Stimulated activated CD4-positive, alpha-beta T cell treated with anti-CD3 and anti-CD28 coated beads, Interleukin-1b, Interleukin-23, amount 100 ng/mL, for 1 hour (primary cell): ENCODE measurements around the gene RNF44.

ENCODE experiments used
- DNase-seq, 2 donors: peaks; one replicate each; pipeline ENCODE4 v3.0.0-alpha.2; 2020; ENCODE audit warnings: low read depth in 2 of 2

RNF44 gene

GRCh38 chr5:176535664-176536131 lies 1.5 kb downstream of the RNF44 start:
- DNase-seq: no peak

- no peak for DNase-seq
These were observed 2.0 kb downstream of the RNF44 start for GRCh38 chr5:176535101-176535663.

GRCh38 chr5:176534640-176535039 lies 2.6 kb downstream of the RNF44 start:
- no peak for DNase-seq

GRCh38 chr5:176533894-176534611 lies 3.1 kb downstream of the RNF44 start:
- DNase-seq: no peak

- DNase-seq: no peak
These were observed 3.8 kb downstream of the RNF44 start for GRCh38 chr5:176533390-176533789.

- DNase-seq: no peak
These were observed 4.4 kb downstream of the RNF44 start for GRCh38 chr5:176532795-176533194.

- no peak for DNase-seq
These were observed 5.2 kb downstream of the RNF44 start for GRCh38 chr5:176531902-176532493.

GRCh38 chr5:176530983-176531901 lies 6.0 kb downstream of the RNF44 start:
- no peak for DNase-seq

GRCh38 chr5:176530393-176530982 lies 6.7 kb downstream of the RNF44 start:
- DNase-seq: no peak

- DNase-seq: no peak
These were observed 7.5 kb downstream of the RNF44 start for GRCh38 chr5:176529741-176530141.

GRCh38 chr5:176529116-176529740 lies 8.0 kb downstream of the RNF44 start:
- no peak for DNase-seq

GRCh38 chr5:176528761-176529115 lies 8.5 kb downstream of the RNF44 start:
- DNase-seq: no peak

- no peak for DNase-seq
These were observed 8.9 kb downstream of the RNF44 start for GRCh38 chr5:176528301-176528700.

GRCh38 chr5:176527246-176528222 lies 9.7 kb downstream of the RNF44 start:
- no peak for DNase-seq

- no peak for DNase-seq
These were observed 10.7 kb downstream of the RNF44 start for GRCh38 chr5:176526462-176526861.

GRCh38 chr5:176525677-176526076 lies 11.5 kb downstream of the RNF44 start:
- DNase-seq: no peak

- no peak for DNase-seq
These were observed 12.2 kb downstream of the RNF44 start for GRCh38 chr5:176524987-176525386.

- no peak for DNase-seq
These were observed 13.1 kb downstream of the RNF44 start for GRCh38 chr5:176524138-176524537.

- DNase-seq: no peak
These were observed 15.4 kb downstream of the RNF44 start for GRCh38 chr5:176521699-176522263.

- DNase-seq: no peak
These were observed 15.9 kb downstream of the RNF44 start for GRCh38 chr5:176521286-176521685.
